ENCODE results near the gene CTSC.

CTSC gene

GRCh38 chr11:88320149-88320559 lies 17.4 kb downstream of the CTSC start:
- TF ChIP-seq CTCF (IDR thresholded peaks at IDR 0.05; ENCODE audit: insufficient read depth, missing control alignments) = no peak
- FAIRE-seq (no peak), DNase-seq (ENCODE audit: insufficient read length, low spot score) (no peak)

GRCh38 chr11:88318017-88318416 lies 19.5 kb downstream of the CTSC start:
- DNase-seq (ENCODE audit: insufficient read length, low spot score) (no peak), FAIRE-seq (no peak)
- no peak for TF ChIP-seq CTCF (IDR thresholded peaks at IDR 0.05; ENCODE audit: insufficient read depth, missing control alignments)

GRCh38 chr11:88317536-88317935 lies 20.0 kb downstream of the CTSC start:
- TF ChIP-seq CTCF (IDR thresholded peaks at IDR 0.05; ENCODE audit: insufficient read depth, missing control alignments) = no peak
- FAIRE-seq (no peak), DNase-seq (ENCODE audit: insufficient read length, low spot score) (no peak)

- FAIRE-seq (no peak), DNase-seq (ENCODE audit: insufficient read length, low spot score) (no peak)
- TF ChIP-seq CTCF (IDR thresholded peaks at IDR 0.05; ENCODE audit: insufficient read depth, missing control alignments) = no peak
Measured at GRCh38 chr11:88315981-88316441, 21.5 kb downstream of the CTSC start.

- DNase-seq (ENCODE audit: insufficient read length, low spot score) = no peak
- no peak for FAIRE-seq
- TF ChIP-seq CTCF (IDR thresholded peaks at IDR 0.05; ENCODE audit: insufficient read depth, missing control alignments) = no peak
Measured at GRCh38 chr11:88315015-88315414, 22.5 kb downstream of the CTSC start.

GRCh38 chr11:88313441-88313840 lies 24.1 kb downstream of the CTSC start:
- no peak for FAIRE-seq
- no peak for TF ChIP-seq CTCF (IDR thresholded peaks at IDR 0.05; ENCODE audit: insufficient read depth, missing control alignments)

GRCh38 chr11:88312628-88313027 lies 24.9 kb downstream of the CTSC start:
- no peak for TF ChIP-seq CTCF (IDR thresholded peaks at IDR 0.05; ENCODE audit: insufficient read depth, missing control alignments)
- FAIRE-seq (no peak), DNase-seq (ENCODE audit: insufficient read length, low spot score) (no peak)

More at GRCh38 chr11:88313441-88313840, 24.1 kb downstream of the CTSC start:
- DNase-seq (ENCODE audit: insufficient read length, low spot score) = no peak

All from D721Med (cell line).